Endodermal cell (in vitro differentiated cells): Measurements from ENCODE around the gene TSPAN18. TPM values are rescaled to one million over a fixed set of nuclear protein-coding genes. Genes with fewer than 3 reads are reported as not detected.

ENCODE experiments used
- DNase-seq: peaks from one replicate; pipeline ENCODE4 v3.0.0-alpha.2; 2017
- H3K27ac ChIP-seq: 2 replicates; pipeline ENCODE4 v1.5.1; 2013; ENCODE audit warnings: mild to moderate bottlenecking, low read depth, low read length, moderate library complexity
- H3K27me3 ChIP-seq: 2 replicates; pipeline ENCODE4 v1.6.1; 2013; ENCODE audit warnings: mild to moderate bottlenecking, low read length, moderate library complexity; ENCODE audit not compliant: insufficient read depth, control insufficient read depth, poor library complexity, severe bottlenecking
- H3K36me3 ChIP-seq: 2 replicates; pipeline ENCODE4 v1.7.0; 2013; ENCODE audit warnings: mild to moderate bottlenecking, low read length, moderate library complexity; ENCODE audit not compliant: control insufficient read depth, insufficient read depth
- H3K4me1 ChIP-seq: one replicate; pipeline ENCODE4 v1.7.0; 2013; ENCODE audit warnings: low read length; ENCODE audit not compliant: control insufficient read depth, insufficient read depth
- H3K4me3 ChIP-seq: 2 replicates; pipeline ENCODE4 v1.5.1; 2013; ENCODE audit warnings: mild to moderate bottlenecking, low read length, moderate library complexity
- H3K9ac ChIP-seq: 2 replicates; pipeline ENCODE4 v1.6.1; 2013; ENCODE audit warnings: mild to moderate bottlenecking, low read length, moderate library complexity; ENCODE audit not compliant: poor library complexity, severe bottlenecking; ENCODE audit errors: extremely low read depth
- H3K9me3 ChIP-seq: 2 replicates; pipeline ENCODE4 v1.6.1; 2013; ENCODE audit warnings: mild to moderate bottlenecking, low read length, moderate library complexity; ENCODE audit not compliant: control insufficient read depth
- H3K27ac Mint-ChIP-seq: 2 replicates; pipeline ENCODE4 v1.8.0; 2020; ENCODE audit warnings: mixed read lengths
- H3K27me3 Mint-ChIP-seq: 2 replicates; pipeline ENCODE4 v1.8.0; 2021; ENCODE audit warnings: mild to moderate bottlenecking, mixed read lengths; ENCODE audit not compliant: insufficient read depth
- H3K36me3 Mint-ChIP-seq: 2 replicates; pipeline ENCODE4 v1.8.0; 2020; ENCODE audit warnings: low read depth, mixed read lengths
- H3K4me1 Mint-ChIP-seq: 2 replicates; pipeline ENCODE4 v1.8.0; 2020; ENCODE audit warnings: mixed read lengths
- H3K4me3 Mint-ChIP-seq: 2 replicates; pipeline ENCODE4 v1.8.0; 2020; ENCODE audit warnings: mild to moderate bottlenecking, moderate library complexity, mixed read lengths
- H3K9me3 Mint-ChIP-seq: 2 replicates; pipeline ENCODE4 v1.8.0; 2020; ENCODE audit warnings: mild to moderate bottlenecking, mixed read lengths
- WGBS, 2 experiments: methylation state at CpG; one replicate each; pipeline versions ENCODE4 v1.1.5 to v1.1.7; 2013; ENCODE audit warnings: missing lambda C conversion rate in 2 of 2, mixed read lengths in 1 of 2; ENCODE audit not compliant: insufficient coverage in 1 of 2, insufficient read length in 1 of 2; 5-methylcytosine and 5-hydroxymethylcytosine counted together
- total RNA-seq, 2 donors: library from RNA; stranded (reverse); fragmentation: NEBNext Ultra II Directional in 1 of 2; extraction: Animal tissue kit (Norgen Biotek cat#: 25700) in 1 of 2; gene quantifications; 2 replicates in 1 of 2; 3 replicates in 1 of 2; pipeline ENCODE4 v1.2.1, GENCODE V29; 2021
- TF ChIP-seq, protein P1 (sequence below): fragments of 200-600 bp; sonication (generic); conservative IDR thresholded peaks from 2 replicates; pipeline ENCODE4 v1.5.0; 2021; ENCODE audit warnings: antibody characterized with exemption, mild to moderate bottlenecking

The TSPAN18 gene
- total RNA-seq, 2 donors from 2014 or later: 28.0 to 28.7 TPM

DNA sequence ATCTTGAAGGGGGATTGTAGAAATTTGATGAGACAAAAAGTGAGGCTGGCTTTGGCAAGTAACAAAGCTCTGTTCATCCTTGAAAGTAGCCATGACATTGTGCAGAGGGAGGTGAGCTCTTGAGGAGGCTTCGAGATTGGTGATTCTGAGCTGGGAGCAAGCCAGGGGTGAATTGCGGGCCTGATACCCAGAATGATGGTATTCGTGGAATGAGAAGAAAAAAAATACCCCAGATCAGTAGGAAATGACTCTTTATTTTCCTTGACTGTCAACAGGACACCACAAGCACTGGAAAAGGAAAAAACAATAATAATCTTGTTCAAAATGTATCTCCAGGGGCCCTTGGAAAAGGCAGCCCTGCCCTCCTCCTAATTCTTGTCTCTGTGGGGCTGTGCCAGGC is 62.7 kb downstream of the TSPAN18 start:
- H3K4me1 ChIP-seq: peaks cover 4% of the 10 kb centered on the region
- DNase-seq: no peak
- peak overlapping the region; percentile 27 for H3K27ac ChIP-seq
- Mint-ChIP-seq H3K27me3 (peaks cover 2% of the 10 kb centered on the region), H3K36me3 (no peaks in the 10 kb centered on the region), H3K9me3 (no peaks in the 10 kb centered on the region), H3K4me1 (peaks cover 23% of the 10 kb centered on the region), H3K27ac (no peak overlapping the region), H3K4me3 (no peak overlapping the region)
- H3K27me3 ChIP-seq: no peaks in the 10 kb centered on the region
- no peak overlapping the region for H3K9ac ChIP-seq
- H3K4me3 ChIP-seq: no peak overlapping the region
- no peaks in the 10 kb centered on the region for H3K9me3 ChIP-seq
- WGBS, 2 experiments: 89 to 100% methylated on average over 3 of the region's 3 CpGs
- TF ChIP-seq, protein P1, sequence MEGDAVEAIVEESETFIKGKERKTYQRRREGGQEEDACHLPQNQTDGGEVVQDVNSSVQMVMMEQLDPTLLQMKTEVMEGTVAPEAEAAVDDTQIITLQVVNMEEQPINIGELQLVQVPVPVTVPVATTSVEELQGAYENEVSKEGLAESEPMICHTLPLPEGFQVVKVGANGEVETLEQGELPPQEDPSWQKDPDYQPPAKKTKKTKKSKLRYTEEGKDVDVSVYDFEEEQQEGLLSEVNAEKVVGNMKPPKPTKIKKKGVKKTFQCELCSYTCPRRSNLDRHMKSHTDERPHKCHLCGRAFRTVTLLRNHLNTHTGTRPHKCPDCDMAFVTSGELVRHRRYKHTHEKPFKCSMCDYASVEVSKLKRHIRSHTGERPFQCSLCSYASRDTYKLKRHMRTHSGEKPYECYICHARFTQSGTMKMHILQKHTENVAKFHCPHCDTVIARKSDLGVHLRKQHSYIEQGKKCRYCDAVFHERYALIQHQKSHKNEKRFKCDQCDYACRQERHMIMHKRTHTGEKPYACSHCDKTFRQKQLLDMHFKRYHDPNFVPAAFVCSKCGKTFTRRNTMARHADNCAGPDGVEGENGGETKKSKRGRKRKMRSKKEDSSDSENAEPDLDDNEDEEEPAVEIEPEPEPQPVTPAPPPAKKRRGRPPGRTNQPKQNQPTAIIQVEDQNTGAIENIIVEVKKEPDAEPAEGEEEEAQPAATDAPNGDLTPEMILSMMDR: no peak
- no peaks in the 10 kb centered on the region for H3K36me3 ChIP-seq

DNA sequence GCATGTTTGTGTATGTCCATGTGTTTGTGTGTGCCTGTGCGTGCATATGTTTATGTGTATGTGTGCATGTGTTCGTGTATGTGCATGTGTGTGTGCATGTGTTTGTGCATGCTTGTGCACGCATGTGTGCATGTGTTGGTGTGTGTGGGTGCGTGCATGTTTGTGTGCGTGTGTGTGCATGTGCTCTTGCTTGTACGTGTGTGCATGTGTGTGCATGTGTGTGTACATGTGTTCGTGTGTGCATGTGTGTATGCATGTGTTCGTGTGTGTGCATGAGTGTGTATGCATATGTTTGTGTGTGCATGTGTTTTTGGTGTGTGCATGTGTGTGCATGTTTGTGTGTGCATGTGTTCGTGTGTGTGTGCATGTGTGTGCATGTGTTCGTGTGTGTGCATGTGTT is 63.4 kb downstream of the TSPAN18 start:
- no peaks in the 10 kb centered on the region for H3K36me3 ChIP-seq
- Mint-ChIP-seq H3K4me3 (no peak overlapping the region), H3K27ac (no peak overlapping the region), H3K9me3 (no peaks in the 10 kb centered on the region), H3K36me3 (no peaks in the 10 kb centered on the region), H3K4me1 (peaks cover 19% of the 10 kb centered on the region), H3K27me3 (peaks cover 2% of the 10 kb centered on the region)
- DNase-seq: no peak
- H3K4me3 ChIP-seq: no peak overlapping the region
- TF ChIP-seq, protein P1: no peak
- H3K9me3 ChIP-seq: no peaks in the 10 kb centered on the region
- H3K9ac ChIP-seq: no peak overlapping the region
- peaks cover 4% of the 10 kb centered on the region for H3K4me1 ChIP-seq
- no peak overlapping the region for H3K27ac ChIP-seq
- no peaks in the 10 kb centered on the region for H3K27me3 ChIP-seq
- WGBS, 2 experiments: 85 to 87% methylated on average over 4 to 10 of the region's 10 CpGs

GRCh38 chr11:44791316-44791925 is 64.7 kb downstream of the TSPAN18 start:
- TF ChIP-seq, protein P1: no peak
- H3K9me3 ChIP-seq: no peaks in the 10 kb centered on the region
- no peaks in the 10 kb centered on the region for H3K36me3 ChIP-seq
- Mint-ChIP-seq H3K27me3 (peaks cover 2% of the 10 kb centered on the region), H3K4me1 (peaks cover 8% of the 10 kb centered on the region), H3K36me3 (no peaks in the 10 kb centered on the region), H3K4me3 (no peak overlapping the region), H3K9me3 (no peaks in the 10 kb centered on the region), H3K27ac (no peak overlapping the region)
- peaks cover 4% of the 10 kb centered on the region for H3K4me1 ChIP-seq
- WGBS, 2 experiments: 92% methylated on average over 11 to 13 of the region's 13 CpGs
- H3K27ac ChIP-seq: no peak overlapping the region
- H3K4me3 ChIP-seq: no peak overlapping the region
- no peaks in the 10 kb centered on the region for H3K27me3 ChIP-seq
- DNase-seq: no peak
- H3K9ac ChIP-seq: no peak overlapping the region
